ENCODE data around the gene ORAI1. TPM values are rescaled to one million over a fixed set of nuclear protein-coding genes. Genes with fewer than 3 reads are reported as not detected.

ORAI1 gene
- polyA plus RNA-seq, 1 donor (not counting 4 experiments of a cell fraction or from before 2014, with no cell fraction given) = 17.1 TPM

DNA sequence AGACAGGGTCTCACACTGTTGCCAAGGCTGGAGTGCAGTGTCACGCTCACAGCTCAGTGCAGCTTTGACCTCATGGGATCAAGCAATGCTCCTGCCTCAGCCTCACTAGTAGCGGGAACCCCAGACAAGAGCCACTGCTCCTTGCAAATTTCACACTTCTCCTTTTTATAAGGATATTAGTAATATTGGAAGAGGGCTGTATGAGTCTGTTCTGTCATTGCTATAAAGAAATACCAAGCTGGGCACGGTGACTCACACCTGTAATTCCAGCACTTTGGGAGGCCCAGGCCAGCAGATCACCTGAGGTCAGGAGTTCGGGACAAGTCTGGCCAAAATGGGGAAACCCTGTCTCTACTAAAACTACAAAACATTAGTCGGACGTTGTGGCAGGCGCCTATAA, 12.9 kb upstream of the ORAI1 start:
- Histone ChIP-seq H3K27ac (ENCODE audit: control insufficient read depth, insufficient read depth, low read length) (no peak overlapping the region), H3K4me1 (ENCODE audit: control insufficient read depth, extremely low read depth, insufficient read depth, low read length) (no peaks in the 10 kb centered on the region), H3K27me3 (ENCODE audit: control insufficient read depth, extremely low read depth, insufficient read depth, low read length) (no peaks in the 10 kb centered on the region), H3K9me3 (ENCODE audit: control insufficient read depth, low read depth, low read length) (no peaks in the 10 kb centered on the region), H4K20me1 (ENCODE audit: control insufficient read depth, extremely low read depth, insufficient read depth, low read length) (no peaks in the 10 kb centered on the region), H3K36me3 (ENCODE audit: control insufficient read depth in 2 of 2, extremely low read depth in 1 of 2, insufficient read depth in 2 of 2, low read length in 2 of 2) (no peaks in the 10 kb centered on the region), H3K9me1 (ENCODE audit: control insufficient read depth, extremely low read depth, insufficient read depth, low read length) (no peaks in the 10 kb centered on the region), H2AFZ (ENCODE audit: control insufficient read depth, low read length) (no peak overlapping the region), H3K4me3 (ENCODE audit: control insufficient read depth in 2 of 3, extremely low read depth in 1 of 3, insufficient read depth in 2 of 3, low read depth in 1 of 3, low read length in 3 of 3) (no peak overlapping the region), H3K9ac (ENCODE audit: control insufficient read depth, extremely low read depth, insufficient read depth, low read length) (no peak overlapping the region), H3K79me2 (ENCODE audit: control insufficient read depth, insufficient read depth, low read length) (no peaks in the 10 kb centered on the region), H3K4me2 (ENCODE audit: control insufficient read depth, extremely low read depth, insufficient read depth, low read depth, low read length) (no peak overlapping the region)
- TF ChIP-seq EZH2 (IDR thresholded peaks at IDR 0.05; ENCODE audit: low read length) = no peak
- TF ChIP-seq, protein P1, sequence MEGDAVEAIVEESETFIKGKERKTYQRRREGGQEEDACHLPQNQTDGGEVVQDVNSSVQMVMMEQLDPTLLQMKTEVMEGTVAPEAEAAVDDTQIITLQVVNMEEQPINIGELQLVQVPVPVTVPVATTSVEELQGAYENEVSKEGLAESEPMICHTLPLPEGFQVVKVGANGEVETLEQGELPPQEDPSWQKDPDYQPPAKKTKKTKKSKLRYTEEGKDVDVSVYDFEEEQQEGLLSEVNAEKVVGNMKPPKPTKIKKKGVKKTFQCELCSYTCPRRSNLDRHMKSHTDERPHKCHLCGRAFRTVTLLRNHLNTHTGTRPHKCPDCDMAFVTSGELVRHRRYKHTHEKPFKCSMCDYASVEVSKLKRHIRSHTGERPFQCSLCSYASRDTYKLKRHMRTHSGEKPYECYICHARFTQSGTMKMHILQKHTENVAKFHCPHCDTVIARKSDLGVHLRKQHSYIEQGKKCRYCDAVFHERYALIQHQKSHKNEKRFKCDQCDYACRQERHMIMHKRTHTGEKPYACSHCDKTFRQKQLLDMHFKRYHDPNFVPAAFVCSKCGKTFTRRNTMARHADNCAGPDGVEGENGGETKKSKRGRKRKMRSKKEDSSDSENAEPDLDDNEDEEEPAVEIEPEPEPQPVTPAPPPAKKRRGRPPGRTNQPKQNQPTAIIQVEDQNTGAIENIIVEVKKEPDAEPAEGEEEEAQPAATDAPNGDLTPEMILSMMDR (optimal IDR thresholded peaks at IDR 0.05 in 1 of 3, IDR thresholded peaks at IDR 0.05 in 1 of 3, conservative IDR thresholded peaks at IDR 0.05 in 1 of 3; ENCODE audit: extremely low read depth in 1 of 3, insufficient read depth in 2 of 3, low read length in 3 of 3) = no peak
- FAIRE-seq (no peak), DNase-seq (ENCODE audit: low read depth, low spot score) (no peak)
- dilution Hi-C loops (cut with MboI; ENCODE audit: extremely low pct_ligation_motif_present, low sequenced_read_pairs) = no loop called here

DNA sequence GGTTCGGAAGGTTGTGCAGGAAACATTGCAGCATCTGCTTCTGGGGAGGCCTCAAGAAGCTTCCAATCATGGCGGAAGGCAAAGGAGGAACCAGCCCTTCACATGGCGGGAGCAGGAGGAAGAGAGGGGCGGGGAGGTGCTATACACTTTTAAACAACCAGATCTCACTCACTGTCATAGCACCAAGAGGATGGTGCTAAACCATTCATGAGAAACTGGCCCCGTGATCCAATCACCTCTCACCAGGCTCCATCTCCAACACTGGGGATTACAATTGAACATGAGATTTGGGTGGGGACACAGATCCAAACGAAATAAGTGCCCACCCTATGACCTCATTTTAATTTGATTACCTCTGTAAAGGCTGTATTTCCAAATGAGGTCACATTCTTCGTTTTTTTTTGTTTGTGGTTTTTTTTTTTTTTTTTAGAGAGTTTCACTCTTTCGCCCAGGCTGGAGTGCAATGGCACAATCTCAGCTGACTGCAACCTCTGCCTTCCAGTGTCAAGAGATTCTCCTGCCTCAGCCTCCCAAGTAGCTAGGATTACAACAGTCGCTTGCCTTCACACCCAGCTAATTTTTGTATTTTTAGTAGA, 11.4 kb upstream of the ORAI1 start:
- DNase-seq (ENCODE audit: low read depth, low spot score) = no peak
- Histone ChIP-seq H3K9me1 (ENCODE audit: control insufficient read depth, extremely low read depth, insufficient read depth, low read length) (no peaks in the 10 kb centered on the region), H3K4me1 (ENCODE audit: control insufficient read depth, extremely low read depth, insufficient read depth, low read length) (no peaks in the 10 kb centered on the region), H3K4me2 (ENCODE audit: control insufficient read depth, extremely low read depth, insufficient read depth, low read depth, low read length) (no peak overlapping the region), H4K20me1 (ENCODE audit: control insufficient read depth, extremely low read depth, insufficient read depth, low read length) (no peaks in the 10 kb centered on the region), H3K4me3 (ENCODE audit: control insufficient read depth in 2 of 3, extremely low read depth in 1 of 3, insufficient read depth in 2 of 3, low read depth in 1 of 3, low read length in 3 of 3) (no peak overlapping the region), H2AFZ (ENCODE audit: control insufficient read depth, low read length) (no peak overlapping the region), H3K9ac (ENCODE audit: control insufficient read depth, extremely low read depth, insufficient read depth, low read length) (no peak overlapping the region), H3K36me3 (ENCODE audit: control insufficient read depth in 2 of 2, extremely low read depth in 1 of 2, insufficient read depth in 2 of 2, low read length in 2 of 2) (no peaks in the 10 kb centered on the region), H3K27ac (ENCODE audit: control insufficient read depth, insufficient read depth, low read length) (no peak overlapping the region), H3K79me2 (ENCODE audit: control insufficient read depth, insufficient read depth, low read length) (no peaks in the 10 kb centered on the region), H3K27me3 (ENCODE audit: control insufficient read depth, extremely low read depth, insufficient read depth, low read length) (no peaks in the 10 kb centered on the region), H3K9me3 (ENCODE audit: control insufficient read depth, low read depth, low read length) (no peaks in the 10 kb centered on the region)
- FAIRE-seq = no peak
- dilution Hi-C loops (cut with MboI; ENCODE audit: extremely low pct_ligation_motif_present, low sequenced_read_pairs) = no loop called here
- TF ChIP-seq, protein P1 (optimal IDR thresholded peaks at IDR 0.05 in 1 of 3, IDR thresholded peaks at IDR 0.05 in 1 of 3, conservative IDR thresholded peaks at IDR 0.05 in 1 of 3; ENCODE audit: extremely low read depth in 1 of 3, insufficient read depth in 2 of 3, low read length in 3 of 3) = no peak
- TF ChIP-seq EZH2 (IDR thresholded peaks at IDR 0.05; ENCODE audit: low read length) = no peak
